Astrocyte (in vitro differentiated cells and primary cell): ENCODE data around the gene KCNQ1.

Experiments used
- EZH2 ChIP-seq: IDR thresholded peaks from 2 replicates; pipeline ENCODE4 v1.6.1; 2012; ENCODE audit warnings: mild to moderate bottlenecking, low read length, inconsistent platforms; ENCODE audit not compliant: insufficient read depth
- TF ChIP-seq, protein P1 (sequence below): IDR thresholded peaks from 2 replicates; pipeline ENCODE4 v1.5.1; 2011; ENCODE audit warnings: low read depth, mild to moderate bottlenecking, inconsistent platforms, low read length, moderate library complexity; ENCODE audit not compliant: insufficient read depth

DNA sequence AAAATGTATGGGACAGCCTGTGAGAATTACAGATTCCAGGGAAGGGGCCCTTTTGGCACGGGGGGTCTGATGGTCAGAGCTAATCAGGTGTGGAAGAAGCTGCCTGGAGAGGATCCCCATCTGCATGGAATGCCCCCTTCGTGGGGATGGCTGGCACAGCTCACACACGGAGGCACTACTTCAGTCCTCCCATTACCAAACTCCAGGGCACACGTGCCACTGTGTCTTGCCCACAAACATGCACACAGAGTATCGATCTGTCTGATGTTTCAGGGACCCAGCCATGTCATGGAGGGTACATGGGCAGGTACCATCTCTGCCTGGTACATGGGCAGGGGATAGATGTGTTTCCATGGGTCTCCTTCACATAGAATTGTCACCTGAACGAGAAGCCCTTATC is 240.2 kb downstream of the KCNQ1 start:
- TF ChIP-seq, protein P1, sequence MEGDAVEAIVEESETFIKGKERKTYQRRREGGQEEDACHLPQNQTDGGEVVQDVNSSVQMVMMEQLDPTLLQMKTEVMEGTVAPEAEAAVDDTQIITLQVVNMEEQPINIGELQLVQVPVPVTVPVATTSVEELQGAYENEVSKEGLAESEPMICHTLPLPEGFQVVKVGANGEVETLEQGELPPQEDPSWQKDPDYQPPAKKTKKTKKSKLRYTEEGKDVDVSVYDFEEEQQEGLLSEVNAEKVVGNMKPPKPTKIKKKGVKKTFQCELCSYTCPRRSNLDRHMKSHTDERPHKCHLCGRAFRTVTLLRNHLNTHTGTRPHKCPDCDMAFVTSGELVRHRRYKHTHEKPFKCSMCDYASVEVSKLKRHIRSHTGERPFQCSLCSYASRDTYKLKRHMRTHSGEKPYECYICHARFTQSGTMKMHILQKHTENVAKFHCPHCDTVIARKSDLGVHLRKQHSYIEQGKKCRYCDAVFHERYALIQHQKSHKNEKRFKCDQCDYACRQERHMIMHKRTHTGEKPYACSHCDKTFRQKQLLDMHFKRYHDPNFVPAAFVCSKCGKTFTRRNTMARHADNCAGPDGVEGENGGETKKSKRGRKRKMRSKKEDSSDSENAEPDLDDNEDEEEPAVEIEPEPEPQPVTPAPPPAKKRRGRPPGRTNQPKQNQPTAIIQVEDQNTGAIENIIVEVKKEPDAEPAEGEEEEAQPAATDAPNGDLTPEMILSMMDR: no peak
- TF ChIP-seq EZH2: no peak
